SK-N-SH (cell line): ENCODE measurements around the gene PCDHGA5.
"Not testable (repeated sequence)": the region's sequence is repeated elsewhere in the genome, so short reads cannot be mapped to it uniquely, and the experiment has no call there.

Experiments used
- EP300 ChIP-seq, 2 experiments: IDR thresholded peaks; 2 replicates each; pipeline versions ENCODE4 v1.4.0 to v1.6.1; 2012; ENCODE audit warnings: borderline replicate concordance in 1 of 2, low read depth in 1 of 2, low read length in 1 of 2
- EZH2phosphoT487 ChIP-seq: fragments of 200-600 bp; sonication (generic); IDR thresholded peaks from 2 replicates; pipeline ENCODE4 v1.6.1; 2017; ENCODE audit warnings: low read depth, mixed run types, mild to moderate bottlenecking, antibody characterized with exemption, moderate library complexity, borderline replicate concordance
- JUND ChIP-seq: IDR thresholded peaks from 2 replicates; pipeline ENCODE4 v1.4.0; 2012
- NFIC ChIP-seq: IDR thresholded peaks from 2 replicates; pipeline ENCODE4 v1.4.0; 2012; ENCODE audit warnings: borderline replicate concordance
- SIN3A ChIP-seq: IDR thresholded peaks from 2 replicates; pipeline ENCODE4 v1.6.1; 2012; ENCODE audit warnings: low read depth, mild to moderate bottlenecking, low read length, moderate library complexity, borderline replicate concordance
- TF ChIP-seq, protein P1 (sequence below): fragments of 200-600 bp; sonication (generic); IDR thresholded peaks from 2 replicates; pipeline ENCODE4 v1.6.1; 2017; ENCODE audit warnings: antibody characterized with exemption, mild to moderate bottlenecking, moderate library complexity
- TF ChIP-seq, protein P2 (sequence below): IDR thresholded peaks from 2 replicates; pipeline ENCODE4 v1.4.0; 2012; ENCODE audit warnings: low read depth

DNA sequence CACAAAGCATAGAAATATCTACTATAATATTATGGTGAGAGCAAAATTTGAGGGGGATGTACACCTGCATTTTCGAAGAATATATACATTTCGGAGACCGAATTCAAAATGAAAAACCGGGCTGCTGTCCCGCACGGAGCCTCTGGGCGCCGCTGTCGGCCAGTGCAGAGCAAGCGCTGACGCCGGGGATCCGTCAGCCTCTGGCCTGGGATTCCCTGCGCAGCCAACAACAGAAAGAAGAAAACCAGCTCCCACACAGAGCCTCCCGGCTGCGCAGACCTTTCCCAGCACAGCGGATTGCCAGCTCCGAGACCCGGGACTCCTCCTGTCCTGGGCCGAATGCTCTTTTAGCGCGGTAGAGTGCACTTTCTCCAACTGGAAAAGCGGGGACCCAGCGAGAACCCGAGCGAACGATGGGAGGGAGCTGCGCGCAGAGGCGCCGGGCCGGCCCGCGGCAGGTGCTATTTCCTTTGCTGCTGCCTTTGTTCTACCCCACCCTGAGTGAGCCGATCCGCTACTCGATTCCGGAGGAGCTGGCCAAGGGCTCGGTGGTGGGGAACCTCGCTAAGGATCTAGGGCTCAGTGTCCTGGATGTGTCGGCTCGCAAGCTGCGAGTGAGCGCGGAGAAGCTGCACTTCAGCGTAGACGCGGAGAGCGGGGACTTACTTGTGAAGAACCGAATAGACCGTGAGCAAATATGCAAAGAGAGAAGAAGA lies 44.0 kb downstream of the PCDHGA5 start, which contains the start of gene PCDHGB6:
- TF ChIP-seq, protein P1, sequence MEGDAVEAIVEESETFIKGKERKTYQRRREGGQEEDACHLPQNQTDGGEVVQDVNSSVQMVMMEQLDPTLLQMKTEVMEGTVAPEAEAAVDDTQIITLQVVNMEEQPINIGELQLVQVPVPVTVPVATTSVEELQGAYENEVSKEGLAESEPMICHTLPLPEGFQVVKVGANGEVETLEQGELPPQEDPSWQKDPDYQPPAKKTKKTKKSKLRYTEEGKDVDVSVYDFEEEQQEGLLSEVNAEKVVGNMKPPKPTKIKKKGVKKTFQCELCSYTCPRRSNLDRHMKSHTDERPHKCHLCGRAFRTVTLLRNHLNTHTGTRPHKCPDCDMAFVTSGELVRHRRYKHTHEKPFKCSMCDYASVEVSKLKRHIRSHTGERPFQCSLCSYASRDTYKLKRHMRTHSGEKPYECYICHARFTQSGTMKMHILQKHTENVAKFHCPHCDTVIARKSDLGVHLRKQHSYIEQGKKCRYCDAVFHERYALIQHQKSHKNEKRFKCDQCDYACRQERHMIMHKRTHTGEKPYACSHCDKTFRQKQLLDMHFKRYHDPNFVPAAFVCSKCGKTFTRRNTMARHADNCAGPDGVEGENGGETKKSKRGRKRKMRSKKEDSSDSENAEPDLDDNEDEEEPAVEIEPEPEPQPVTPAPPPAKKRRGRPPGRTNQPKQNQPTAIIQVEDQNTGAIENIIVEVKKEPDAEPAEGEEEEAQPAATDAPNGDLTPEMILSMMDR = not testable (repeated sequence)
- TF ChIP-seq, protein P2, sequence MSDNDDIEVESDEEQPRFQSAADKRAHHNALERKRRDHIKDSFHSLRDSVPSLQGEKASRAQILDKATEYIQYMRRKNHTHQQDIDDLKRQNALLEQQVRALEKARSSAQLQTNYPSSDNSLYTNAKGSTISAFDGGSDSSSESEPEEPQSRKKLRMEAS = not testable (repeated sequence)
- not testable (repeated sequence) for TF ChIP-seq JUND; EZH2phosphoT487; EP300 (IDR thresholded peaks at IDR 0.05; ENCODE audit: borderline replicate concordance in 1 of 2, low read depth in 1 of 2, low read length in 1 of 2); SIN3A; NFIC
